ENCODE measurements around the gene VWA8.
"Not testable (repeated sequence)": the region's sequence is repeated elsewhere in the genome, so short reads cannot be mapped to it uniquely, and the experiment has no call there.

Gene VWA8

GRCh38 chr13:41966671-41967070 is 5.8 kb upstream of the VWA8 start:
- DNase-seq (ENCODE audit: low spot score): no peak

- no peak for DNase-seq (ENCODE audit: low spot score)
Observed at GRCh38 chr13:41962994-41963393, 2.1 kb upstream of the VWA8 start.

GRCh38 chr13:41961466-41961760 is 504 bp upstream of the VWA8 start:
- DNase-seq (ENCODE audit: low spot score): no peak

- no peak for DNase-seq (ENCODE audit: low spot score)
Observed at GRCh38 chr13:41960211-41960636, 685 bp downstream of the VWA8 start.

GRCh38 chr13:41956272-41956671 is 4.6 kb downstream of the VWA8 start:
- DNase-seq (ENCODE audit: low spot score): no peak

GRCh38 chr13:41955605-41956004 is 5.3 kb downstream of the VWA8 start:
- DNase-seq (ENCODE audit: low spot score): no peak

GRCh38 chr13:41954226-41954625 is 6.7 kb downstream of the VWA8 start:
- DNase-seq (ENCODE audit: low spot score): no peak

GRCh38 chr13:41952749-41953148 is 8.2 kb downstream of the VWA8 start:
- no peak for DNase-seq (ENCODE audit: low spot score)

GRCh38 chr13:41949104-41949503 is 11.8 kb downstream of the VWA8 start:
- not testable (repeated sequence) for DNase-seq (ENCODE audit: low spot score)

- no peak for DNase-seq (ENCODE audit: low spot score)
Observed at GRCh38 chr13:41945926-41946325, 15.0 kb downstream of the VWA8 start.

GRCh38 chr13:41944635-41945397 is 16.1 kb downstream of the VWA8 start:
- no peak for DNase-seq (ENCODE audit: low spot score)

GRCh38 chr13:41944229-41944628 is 16.7 kb downstream of the VWA8 start:
- DNase-seq (ENCODE audit: low spot score): no peak

GRCh38 chr13:41942462-41943094 is 18.3 kb downstream of the VWA8 start:
- no peak for DNase-seq (ENCODE audit: low spot score)

- no peak for DNase-seq (ENCODE audit: low spot score)
Observed at GRCh38 chr13:41941174-41941573, 19.7 kb downstream of the VWA8 start.

- DNase-seq (ENCODE audit: low spot score): no peak
Observed at GRCh38 chr13:41939398-41939797, 21.5 kb downstream of the VWA8 start.

GRCh38 chr13:41938918-41939317 is 22.0 kb downstream of the VWA8 start:
- no peak for DNase-seq (ENCODE audit: low spot score)

- no peak for DNase-seq (ENCODE audit: low spot score)
Observed at GRCh38 chr13:41937388-41937787, 23.5 kb downstream of the VWA8 start.

GRCh38 chr13:41935501-41935900 is 25.4 kb downstream of the VWA8 start:
- DNase-seq (ENCODE audit: low spot score): no peak

GRCh38 chr13:41934994-41935393 is 25.9 kb downstream of the VWA8 start:
- DNase-seq (ENCODE audit: low spot score): no peak

GRCh38 chr13:41934120-41934519 is 26.8 kb downstream of the VWA8 start:
- DNase-seq (ENCODE audit: low spot score): no peak

GRCh38 chr13:41931337-41931736 is 29.6 kb downstream of the VWA8 start:
- no peak for DNase-seq (ENCODE audit: low spot score)

GRCh38 chr13:41930154-41930553 is 30.8 kb downstream of the VWA8 start:
- no peak for DNase-seq (ENCODE audit: low spot score)

GRCh38 chr13:41928323-41928722 is 32.6 kb downstream of the VWA8 start:
- no peak for DNase-seq (ENCODE audit: low spot score)

GRCh38 chr13:41925014-41925413 is 35.9 kb downstream of the VWA8 start:
- DNase-seq (ENCODE audit: low spot score): no peak

Measured in CD4-positive, alpha-beta T cell treated with Interleukin-6 at 100 ng/mL for 8 hours (primary cell).